ENCODE data around the gene INPP5E.

The INPP5E gene

DNA sequence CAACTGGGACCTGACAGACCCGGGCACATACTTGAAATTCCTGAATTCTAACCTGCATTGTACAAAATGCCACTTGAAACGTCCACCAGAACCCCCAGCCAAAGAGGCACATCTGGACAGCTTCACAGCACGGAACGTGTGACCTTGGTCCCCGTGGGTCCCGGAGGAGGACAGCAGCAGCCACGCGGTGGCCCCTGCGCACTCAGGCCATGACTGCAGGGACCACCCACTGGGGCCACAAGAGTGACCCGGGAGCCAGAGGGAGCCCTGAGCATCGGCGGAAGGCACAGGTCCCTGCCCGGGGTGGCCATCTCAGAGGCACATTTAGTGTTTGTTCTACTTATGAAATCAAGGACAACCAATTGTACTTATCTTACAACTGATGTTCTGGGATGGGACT is 37.6 kb downstream of the INPP5E start:
- no peak for FAIRE-seq

DNA sequence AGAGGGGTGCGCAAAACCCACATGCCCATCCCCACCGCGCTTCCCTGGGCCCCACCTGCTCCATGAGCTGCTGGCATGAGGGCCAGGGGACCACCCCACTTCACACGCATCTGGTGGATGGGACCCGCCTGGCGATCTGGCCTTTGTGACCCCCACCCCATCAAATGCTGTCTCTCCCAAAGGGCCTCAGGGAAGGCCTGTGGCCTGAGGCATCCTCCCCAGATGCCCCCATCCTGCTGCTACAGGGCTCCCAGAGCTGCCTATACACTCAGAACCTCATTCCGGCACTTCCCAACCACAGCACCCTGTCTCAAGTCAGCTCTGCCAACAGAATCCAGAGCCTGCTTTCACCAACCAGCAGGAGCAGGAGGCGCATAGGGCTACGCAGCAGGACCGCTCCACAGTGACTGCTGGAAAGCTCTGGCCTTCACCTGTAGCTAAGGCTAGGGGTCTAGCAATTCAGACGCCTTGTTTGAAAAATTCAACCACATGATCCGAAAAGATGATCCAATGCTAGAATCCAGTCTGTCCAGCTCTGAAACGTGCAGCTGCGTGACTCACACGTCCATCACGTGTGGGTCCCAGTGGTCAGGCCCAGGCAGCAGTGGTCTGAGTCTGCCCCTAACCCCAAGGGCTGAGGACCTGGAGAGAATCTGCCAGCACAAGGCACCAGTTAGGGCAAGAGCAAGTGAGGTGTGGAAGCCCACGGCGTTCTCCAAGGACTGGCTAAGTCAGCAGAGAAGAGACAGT is 38.3 kb downstream of the INPP5E start:
- no peak for FAIRE-seq

GRCh38 chr9:136400038-136400834 is 39.4 kb downstream of the INPP5E start, which contains the start of gene SNAPC4:
SNAPC4 (minus strand) TSS chr9:136400170; CDS start chr9:136398428, 1,742 bp downstream.
- FAIRE-seq, result no peak

- FAIRE-seq, result no peak
These were observed 40.2 kb downstream of the INPP5E start for GRCh38 chr9:136399176-136400037.

- FAIRE-seq, result no peak
These were observed 41.4 kb downstream of the INPP5E start for GRCh38 chr9:136398286-136398685.

DNA sequence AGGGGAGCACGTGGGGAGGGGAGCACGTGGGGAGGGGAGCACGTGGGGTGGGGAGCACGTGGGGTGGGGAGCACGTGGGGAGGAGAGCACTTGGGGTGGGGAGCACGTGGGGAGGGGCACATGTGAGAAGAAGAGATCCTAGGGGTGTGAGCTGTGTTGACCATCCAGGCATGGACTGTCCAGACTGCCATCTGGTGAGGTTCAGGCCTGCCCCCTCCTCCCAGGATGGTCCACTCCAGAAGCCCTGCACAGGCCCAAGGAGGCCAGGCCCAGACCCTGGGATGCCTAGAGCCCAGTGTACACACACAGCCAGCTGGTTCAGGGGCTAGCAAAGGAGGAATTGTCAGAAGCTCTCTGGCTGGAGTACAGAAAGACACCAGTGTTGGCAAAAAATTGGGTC is 42.0 kb downstream of the INPP5E start:
- no peak for FAIRE-seq

GRCh38 chr9:136396219-136396515 is 43.5 kb downstream of the INPP5E start:
- FAIRE-seq, result no peak

DNA sequence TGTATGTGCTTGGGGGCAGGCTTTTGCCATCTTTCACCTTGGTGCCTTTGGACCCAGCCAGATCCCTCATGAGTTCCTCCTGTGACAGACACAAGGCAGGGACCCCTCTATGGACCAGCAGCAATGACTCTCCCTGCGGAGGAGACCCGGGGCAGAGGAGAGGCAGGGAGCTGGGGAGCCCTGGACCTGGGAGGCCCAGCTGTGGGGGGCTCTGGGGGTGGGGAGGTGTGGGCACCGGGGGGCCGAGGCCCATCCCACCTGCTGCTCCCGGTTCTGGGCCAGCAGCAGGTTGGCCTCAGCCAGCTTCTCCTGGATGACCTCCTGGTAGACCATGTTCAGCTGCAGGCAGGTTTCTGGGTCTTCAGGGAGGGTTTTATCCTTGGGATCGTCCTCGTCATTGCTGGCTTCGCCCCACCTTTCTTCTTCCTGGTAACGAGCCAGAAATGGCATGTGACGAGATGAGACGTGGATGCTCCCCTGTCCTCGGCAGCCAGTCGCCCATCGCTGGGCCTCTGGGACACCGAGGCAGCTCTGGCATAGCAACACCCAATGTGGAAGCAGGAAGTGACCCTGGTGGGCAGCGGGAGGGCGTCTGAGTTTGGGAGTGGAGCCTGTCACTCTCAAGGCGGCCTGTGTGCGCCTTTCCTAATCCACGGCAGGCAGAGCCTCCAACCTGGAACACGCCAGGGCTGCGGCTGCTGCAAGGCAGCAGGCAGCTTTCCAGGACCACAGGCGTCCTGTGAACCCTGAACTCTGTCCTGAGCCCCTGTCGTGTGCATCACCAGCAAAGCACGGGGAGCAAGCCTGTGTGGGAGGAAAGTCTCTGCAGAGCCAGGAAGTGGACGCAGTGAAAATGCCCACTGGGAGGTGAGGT is 44.1 kb downstream of the INPP5E start:
- FAIRE-seq, result no peak

GRCh38 chr9:136395020-136395340 is 44.7 kb downstream of the INPP5E start:
- FAIRE-seq, result no peak

DNA sequence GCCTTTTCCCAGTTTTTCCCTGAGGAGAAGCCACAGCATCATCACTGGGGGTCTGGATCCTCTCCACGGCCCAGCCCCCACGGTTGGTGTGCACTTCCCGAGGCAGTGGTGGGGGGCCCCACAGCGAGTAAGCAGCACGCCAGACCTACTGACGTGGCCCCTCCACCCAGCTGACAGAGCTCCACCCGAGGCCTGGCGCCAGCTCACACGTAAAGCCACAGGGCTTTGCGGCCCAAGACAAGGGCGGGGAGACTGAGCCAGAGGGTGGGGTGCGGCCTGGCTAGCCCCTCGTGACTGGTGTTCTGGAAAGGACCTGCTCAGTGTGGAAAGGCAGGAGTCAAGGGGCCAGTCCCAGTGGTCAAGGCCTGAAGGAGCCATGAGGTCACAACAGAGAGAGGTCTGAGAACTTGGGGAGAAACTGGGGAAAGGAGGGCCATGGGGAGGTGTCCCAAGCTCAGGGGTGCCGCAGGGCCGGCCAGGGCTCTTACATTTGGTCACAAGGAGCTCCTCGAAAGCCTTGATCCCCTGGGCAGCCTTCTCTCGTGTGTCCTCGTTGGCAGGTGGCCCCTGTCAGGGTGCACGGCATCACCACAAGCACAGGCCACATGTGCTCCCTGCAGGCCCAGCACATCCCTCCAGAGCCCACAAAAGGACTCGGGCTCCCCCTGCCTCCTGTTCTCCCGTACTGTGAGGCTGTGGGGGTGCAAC is 45.2 kb downstream of the INPP5E start:
- FAIRE-seq, result no peak

- FAIRE-seq, result no peak
These were observed 46.1 kb downstream of the INPP5E start for GRCh38 chr9:136393531-136393930.

GRCh38 chr9:136392538-136393449 is 46.9 kb downstream of the INPP5E start:
- no peak for FAIRE-seq

DNA sequence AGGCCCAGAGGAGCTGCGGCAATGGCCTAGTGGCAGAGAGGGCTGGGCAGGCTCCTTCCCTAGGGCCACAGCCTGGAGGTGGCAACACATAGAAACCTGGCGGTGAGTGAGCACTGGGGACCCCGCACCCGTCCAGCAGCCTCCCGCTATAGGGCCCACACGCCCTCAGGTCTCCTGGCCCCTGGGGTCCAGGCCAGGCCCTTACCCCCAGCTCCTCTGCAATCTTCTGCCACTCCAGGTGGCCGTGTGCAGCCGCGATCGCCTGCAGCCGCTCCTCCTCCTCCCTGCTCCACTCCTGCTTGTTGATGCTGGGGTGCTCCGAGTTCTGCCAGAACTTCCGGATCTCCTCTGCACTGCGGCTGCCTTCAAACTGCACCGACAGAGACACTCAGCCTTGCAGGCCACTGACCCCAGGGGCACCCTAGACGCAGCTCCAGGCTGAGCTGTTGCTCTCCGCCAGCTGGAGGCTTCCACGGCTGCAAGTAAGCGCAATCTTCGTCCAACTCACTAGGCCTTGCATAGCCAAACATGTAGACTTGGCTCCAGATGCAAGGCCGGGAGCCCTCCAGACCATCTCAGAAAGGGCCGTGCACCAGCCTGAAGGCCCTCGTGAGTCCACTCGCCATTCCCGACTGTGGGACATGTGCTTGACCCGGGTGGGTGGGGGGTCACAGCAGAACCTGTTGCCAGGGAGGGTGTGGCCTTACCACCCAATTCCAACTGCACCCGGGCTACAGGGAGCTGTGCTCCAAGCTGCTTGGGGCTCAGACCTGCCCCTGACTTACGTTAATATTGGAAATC is 47.7 kb downstream of the INPP5E start:
- FAIRE-seq, result no peak

- no peak for FAIRE-seq
These were observed 50.2 kb downstream of the INPP5E start for GRCh38 chr9:136389396-136389795.

GRCh38 chr9:136387217-136387616 is 52.4 kb downstream of the INPP5E start:
- FAIRE-seq, result no peak

DNA sequence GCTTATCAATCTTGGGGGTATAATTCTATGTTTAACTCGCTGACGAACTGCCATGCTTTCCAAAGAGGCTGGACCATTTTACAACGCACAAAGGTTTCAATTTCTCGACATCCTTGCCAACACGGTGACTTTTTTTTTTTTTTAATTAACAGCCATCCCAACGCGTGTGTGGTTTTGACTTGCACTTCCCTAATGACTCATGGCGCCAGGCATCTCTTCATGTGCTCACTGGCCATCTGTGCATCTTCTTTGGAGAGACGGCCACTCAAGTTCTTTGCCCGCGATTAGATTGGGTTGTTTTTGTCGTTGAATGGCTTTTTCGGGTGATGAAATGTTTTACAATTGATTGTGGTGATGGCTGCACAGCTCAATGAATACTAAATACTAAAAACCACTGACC is 53.6 kb downstream of the INPP5E start:
- FAIRE-seq, result peak; percentile 9

- FAIRE-seq, result no peak
These were observed 54.6 kb downstream of the INPP5E start for GRCh38 chr9:136385015-136385414.

GRCh38 chr9:136383436-136383835 is 56.2 kb downstream of the INPP5E start:
- FAIRE-seq, result no peak

DNA sequence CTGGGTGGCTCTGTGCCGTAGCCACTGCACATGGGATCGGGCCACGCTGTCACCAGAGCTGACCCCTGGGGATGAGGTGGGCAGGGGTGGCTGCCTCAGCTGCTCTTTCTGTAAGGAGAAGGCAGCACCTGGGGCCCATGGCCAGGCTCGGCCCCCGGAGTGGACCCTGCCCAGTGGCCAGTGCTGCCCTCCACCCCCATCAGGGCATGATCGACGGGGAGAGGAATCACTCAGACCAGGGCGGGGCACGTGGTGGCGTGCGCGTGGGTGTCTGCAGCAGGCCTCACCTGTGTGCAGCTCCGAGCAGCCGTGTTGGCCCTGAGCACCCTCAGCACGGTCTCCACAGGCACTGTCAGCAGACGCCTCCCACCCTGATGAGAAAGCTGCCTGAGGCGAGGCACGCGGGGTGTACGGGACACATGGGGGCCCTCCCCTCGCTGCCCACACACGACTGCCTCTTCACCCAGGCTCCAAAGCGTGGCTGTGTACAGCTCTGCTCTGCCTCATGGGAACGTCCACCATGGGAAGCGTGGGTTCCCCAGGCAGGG is 57.6 kb downstream of the INPP5E start:
- no peak for FAIRE-seq

DNA sequence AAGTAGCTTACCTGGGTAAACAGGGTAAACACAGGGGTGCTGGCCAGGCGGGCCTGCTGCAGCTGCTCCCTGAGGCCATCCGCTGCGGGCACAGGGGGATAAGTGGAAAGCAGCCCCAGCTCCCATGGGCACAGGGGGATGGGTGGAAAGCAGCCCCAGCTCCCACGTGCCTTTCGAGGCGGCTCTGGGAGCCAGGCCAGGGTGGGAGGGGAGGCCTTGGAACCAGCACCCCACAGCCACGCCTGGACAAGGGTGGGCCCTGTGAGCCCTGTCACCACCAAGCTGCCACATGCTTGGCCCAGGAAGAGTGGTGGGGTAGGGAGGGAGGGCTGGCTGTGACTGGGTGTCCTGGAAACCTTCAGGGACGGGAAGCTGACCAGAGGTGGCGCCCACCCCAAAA is 58.3 kb downstream of the INPP5E start:
- no peak for FAIRE-seq
